SU-DHL-6 (cell line): ENCODE measurements around the gene EFCAB12.

Experiments used
- CTCF ChIP-seq: fragments of 200-600 bp; sonication (generic); IDR thresholded peaks from one replicate; pipeline ENCODE4 v1.5.1; 2017; ENCODE audit warnings: antibody characterized with exemption, mild to moderate bottlenecking, low read length, moderate library complexity; ENCODE audit not compliant: insufficient read depth, poor library complexity, severe bottlenecking
- EZH2phosphoT487 ChIP-seq: fragments of 200-600 bp; sonication (generic), shearing (Covaris generic); conservative IDR thresholded peaks from 2 replicates; pipeline ENCODE4 v1.6.1; 2018; ENCODE audit warnings: mild to moderate bottlenecking, antibody characterized with exemption, low read length, moderate library complexity, mixed read lengths

GRCh38 chr3:129425619-129426018 lies 2.8 kb downstream of the EFCAB12 start:
- TF ChIP-seq CTCF (no peak), EZH2phosphoT487 (no peak)
